ENCODE results near the gene VARS1.

GRCh38 chr6:31811645-31812044 is 16.1 kb upstream of the VARS1 start:
- TF ChIP-seq CTCF (conservative IDR thresholded peaks at IDR 0.05 in 1 of 2, IDR thresholded peaks at IDR 0.05 in 1 of 2; ENCODE audit: low read depth in 1 of 2, low read length in 2 of 2) (no peak), EZH2 (IDR thresholded peaks at IDR 0.05; ENCODE audit: low read length, missing control alignments) (no peak)
